HEK293 (cell line): ENCODE data around the gene P2RX6.
A peak's percentile ranks its signal among the peaks of the same experiment; 100 is the strongest.

Source experiments
- CTCF ChIA-PET: fragments of 350-600 bp; formaldehyde crosslinking; extraction: SDS; loops from one replicate; lab custom pipeline; 2021; ENCODE audit warnings: antibody characterized with exemption; lab: Yijun Ruan, JAX
- POLR2A ChIA-PET: fragments of 300-600 bp; formaldehyde crosslinking; extraction: SDS; loops from one replicate; lab custom pipeline; 2020; ENCODE audit warnings: antibody characterized with exemption, inconsistent platforms; lab: Yijun Ruan, JAX
- H3K27ac ChIP-seq: fragments of 200-500 bp; sonication (Bioruptor generic); 2 replicates; pipeline ENCODE4 v1.5.1; 2014; ENCODE audit warnings: low read depth, low read length, control low read depth, inconsistent platforms; ENCODE audit errors: extremely low read depth
- H3K36me3 ChIP-seq, 2 experiments: fragments of 200-500 bp in 1 of 2; sonication (Bioruptor generic) in 1 of 2; 1 replicate in 1 of 2; 2 replicates in 1 of 2; pipeline ENCODE4 v1.5.1; 2014 to 2017; ENCODE audit warnings: inconsistent platforms in 2 of 2, low read length in 2 of 2; ENCODE audit not compliant: control insufficient read depth in 2 of 2, insufficient read depth in 1 of 2
- H3K4me1 ChIP-seq: fragments of 200-500 bp; sonication (Bioruptor generic); 2 replicates; pipeline ENCODE4 v1.5.1; 2014; ENCODE audit warnings: mild to moderate bottlenecking, low read length, inconsistent platforms; ENCODE audit not compliant: control insufficient read depth, insufficient read depth
- H3K4me3 ChIP-seq: 2 replicates; pipeline ENCODE4 v1.5.1; 2011; ENCODE audit warnings: low read depth, mild to moderate bottlenecking, control low read depth, low read length, moderate library complexity
- H3K9me3 ChIP-seq: fragments of 200-500 bp; sonication (Bioruptor generic); 2 replicates; pipeline ENCODE4 v1.5.1; 2014; ENCODE audit warnings: low read depth, low read length, inconsistent platforms; ENCODE audit not compliant: control insufficient read depth, insufficient read depth
- BCL11A ChIP-seq: fragments of 450-650 bp; formaldehyde crosslinking; IDR thresholded peaks from 2 replicates; pipeline ENCODE4 v1.5.1; 2016; ENCODE audit warnings: low read depth, missing biosample characterization, missing genetic modification characterization
- GLI2 ChIP-seq: fragments of 450-650 bp; formaldehyde crosslinking; IDR thresholded peaks from 2 replicates; pipeline ENCODE4; 2017; ENCODE audit warnings: missing biosample characterization, missing genetic modification characterization, low read depth, borderline replicate concordance
- SALL2 ChIP-seq: fragments of 450-650 bp; formaldehyde crosslinking; IDR thresholded peaks from 2 replicates; pipeline ENCODE4 v1.5.0; 2017; ENCODE audit warnings: missing biosample characterization, mild to moderate bottlenecking, missing genetic modification characterization, borderline replicate concordance
- ZBTB17 ChIP-seq: fragments of 450-650 bp; formaldehyde crosslinking; IDR thresholded peaks from 2 replicates; pipeline ENCODE4 v1.5.1; 2016; ENCODE audit warnings: missing biosample characterization, missing genetic modification characterization
- ZBTB8A ChIP-seq: fragments of 450-650 bp; formaldehyde crosslinking; IDR thresholded peaks from 2 replicates; pipeline ENCODE4 v1.5.1; 2016; ENCODE audit warnings: missing biosample characterization, missing genetic modification characterization
- ZFHX2 ChIP-seq: fragments of 450-650 bp; formaldehyde crosslinking; conservative IDR thresholded peaks from 2 replicates; pipeline ENCODE4 v1.5.1; 2016; ENCODE audit warnings: missing biosample characterization, missing genetic modification characterization
- ZNF114 ChIP-seq: fragments of 450-650 bp; formaldehyde crosslinking; IDR thresholded peaks from 2 replicates; pipeline ENCODE4 v1.5.0; 2017; ENCODE audit warnings: missing biosample characterization, missing genetic modification characterization
- ZNF146 ChIP-seq: fragments of 450-650 bp; formaldehyde crosslinking; IDR thresholded peaks from 2 replicates; pipeline ENCODE4 v1.5.1; 2016; ENCODE audit warnings: missing biosample characterization, missing genetic modification characterization
- ZNF354C ChIP-seq: fragments of 450-650 bp; formaldehyde crosslinking; IDR thresholded peaks from 2 replicates; pipeline ENCODE4 v1.5.1; 2016; ENCODE audit warnings: missing biosample characterization, missing genetic modification characterization, low read depth, borderline replicate concordance
- ZNF366 ChIP-seq: fragments of 450-650 bp; formaldehyde crosslinking; conservative IDR thresholded peaks from 2 replicates; pipeline ENCODE4 v1.5.1; 2016; ENCODE audit warnings: missing biosample characterization, missing genetic modification characterization
- ZNF394 ChIP-seq: fragments of 450-650 bp; formaldehyde crosslinking; IDR thresholded peaks from 2 replicates; pipeline ENCODE4 v1.5.1; 2016; ENCODE audit warnings: missing biosample characterization, missing genetic modification characterization, mild to moderate bottlenecking, moderate library complexity, borderline replicate concordance
- ZSCAN4 ChIP-seq: fragments of 450-650 bp; formaldehyde crosslinking; IDR thresholded peaks from 2 replicates; pipeline ENCODE4 v1.5.1; 2017; ENCODE audit warnings: missing biosample characterization, missing genetic modification characterization
- TF ChIP-seq, protein P1 (sequence below): fragments of 450-650 bp; formaldehyde crosslinking; IDR thresholded peaks from 2 replicates; pipeline ENCODE4 v1.5.1; 2016; ENCODE audit warnings: missing biosample characterization, missing genetic modification characterization

P2RX6 gene

DNA sequence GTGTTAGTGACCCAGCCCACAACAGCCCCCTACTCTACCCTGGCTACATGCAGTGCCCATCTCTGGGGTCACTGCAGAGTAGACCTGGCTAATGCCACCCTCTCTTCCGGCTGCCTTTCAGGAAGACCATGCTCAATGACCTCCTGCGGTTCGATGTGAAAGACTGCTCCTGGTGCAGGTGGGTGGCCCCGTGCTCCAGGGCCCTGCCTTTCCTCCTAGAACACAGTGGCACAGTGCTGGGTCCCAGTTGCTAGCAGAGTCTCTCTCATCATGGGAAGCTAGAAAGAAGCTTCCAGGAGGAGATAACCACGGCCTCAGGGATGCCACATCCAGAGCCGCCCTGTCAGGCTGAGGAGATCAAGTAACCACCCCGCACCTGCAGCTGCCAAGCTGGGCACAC is 29.2 kb upstream of the P2RX6 start (continued):
- TF ChIP-seq SALL2 (tag by site-specific recombination) (no peak), ZNF354C (tag by site-specific recombination) (no peak)

- TF ChIP-seq ZBTB17 = peak; percentile 95
- no peak for TF ChIP-seq ZNF114
- peak; percentile 91 for TF ChIP-seq ZNF366 (tag by site-specific recombination)
- no peak for TF ChIP-seq BCL11A
- no peak for TF ChIP-seq ZBTB8A (tag by site-specific recombination)
- TF ChIP-seq, protein P1, sequence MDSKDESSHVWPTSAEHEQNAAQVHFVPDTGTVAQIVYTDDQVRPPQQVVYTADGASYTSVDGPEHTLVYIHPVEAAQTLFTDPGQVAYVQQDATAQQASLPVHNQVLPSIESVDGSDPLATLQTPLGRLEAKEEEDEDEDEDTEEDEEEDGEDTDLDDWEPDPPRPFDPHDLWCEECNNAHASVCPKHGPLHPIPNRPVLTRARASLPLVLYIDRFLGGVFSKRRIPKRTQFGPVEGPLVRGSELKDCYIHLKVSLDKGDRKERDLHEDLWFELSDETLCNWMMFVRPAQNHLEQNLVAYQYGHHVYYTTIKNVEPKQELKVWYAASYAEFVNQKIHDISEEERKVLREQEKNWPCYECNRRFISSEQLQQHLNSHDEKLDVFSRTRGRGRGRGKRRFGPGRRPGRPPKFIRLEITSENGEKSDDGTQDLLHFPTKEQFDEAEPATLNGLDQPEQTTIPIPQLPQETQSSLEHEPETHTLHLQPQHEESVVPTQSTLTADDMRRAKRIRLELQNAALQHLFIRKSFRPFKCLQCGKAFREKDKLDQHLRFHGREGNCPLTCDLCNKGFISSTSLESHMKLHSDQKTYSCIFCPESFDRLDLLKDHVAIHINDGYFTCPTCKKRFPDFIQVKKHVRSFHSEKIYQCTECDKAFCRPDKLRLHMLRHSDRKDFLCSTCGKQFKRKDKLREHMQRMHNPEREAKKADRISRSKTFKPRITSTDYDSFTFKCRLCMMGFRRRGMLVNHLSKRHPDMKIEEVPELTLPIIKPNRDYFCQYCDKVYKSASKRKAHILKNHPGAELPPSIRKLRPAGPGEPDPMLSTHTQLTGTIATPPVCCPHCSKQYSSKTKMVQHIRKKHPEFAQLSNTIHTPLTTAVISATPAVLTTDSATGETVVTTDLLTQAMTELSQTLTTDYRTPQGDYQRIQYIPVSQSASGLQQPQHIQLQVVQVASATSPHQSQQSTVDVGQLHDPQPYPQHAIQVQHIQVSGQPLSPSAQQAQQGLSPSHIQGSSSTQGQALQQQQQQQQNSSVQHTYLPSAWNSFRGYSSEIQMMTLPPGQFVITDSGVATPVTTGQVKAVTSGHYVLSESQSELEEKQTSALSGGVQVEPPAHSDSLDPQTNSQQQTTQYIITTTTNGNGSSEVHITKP (tag by site-specific recombination) = no peak
- TF ChIP-seq, all 188 proteins: peak for 2
- H3K27ac ChIP-seq = no peak overlapping the region
- no peaks in the 10 kb centered on the region for H3K9me3 ChIP-seq
- H3K4me1 ChIP-seq = no peaks in the 10 kb centered on the region
- ChIA-PET CTCF (interaction anchor here (0.8 to 1.0 kb wide), 2 partner anchors 35 to 208 kb away, joined by 3 to 4 read pairs; no protein-coding TSS in a partner anchor), POLR2A (no interaction called here)
- H3K4me3 ChIP-seq = no peak overlapping the region
- H3K36me3 ChIP-seq = peaks cover 4 to 74% of the 10 kb centered on the region in 2 experiments; a peak in 2 of 3 replicates
These were observed 28.6 kb upstream of the P2RX6 start for GRCh38 chr22:20986365-20986764.

DNA sequence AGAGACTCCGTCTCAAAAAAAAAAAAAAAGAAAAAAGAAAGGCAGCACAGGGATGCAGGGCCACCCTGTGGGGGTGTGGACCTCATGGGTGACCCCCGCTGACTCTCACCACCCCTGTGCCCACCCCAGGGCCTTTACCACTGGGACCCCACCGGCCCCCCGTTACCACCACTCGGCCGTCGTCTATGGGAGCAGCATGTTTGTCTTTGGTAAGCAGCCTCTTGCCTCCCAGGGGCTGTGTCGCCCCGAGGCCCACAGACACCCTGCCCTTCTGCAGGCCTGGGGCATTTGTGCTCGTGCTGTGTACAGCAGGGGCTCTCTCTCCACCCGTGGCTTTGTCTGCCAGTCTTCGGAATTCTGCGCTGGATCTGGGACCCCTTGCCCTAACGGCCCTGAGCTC is 27.6 kb upstream of the P2RX6 start:
- no peak for TF ChIP-seq ZNF394
- TF ChIP-seq, protein P1 (tag by site-specific recombination) = no peak
- H3K4me1 ChIP-seq = no peaks in the 10 kb centered on the region
- H3K4me3 ChIP-seq = no peak overlapping the region
- ChIA-PET CTCF (no interaction called here), POLR2A (interaction anchor here (0.5 to 1.5 kb wide), 7 partner anchors 8 to 64 kb away, joined by 3 to 7 read pairs (median 4); partner anchors contain the start of gene THAP7)
- H3K9me3 ChIP-seq = no peaks in the 10 kb centered on the region
- peaks cover 4 to 84% of the 10 kb centered on the region in 2 experiments; a peak in 2 of 3 replicates for H3K36me3 ChIP-seq
- no peak overlapping the region for H3K27ac ChIP-seq

- POLR2A ChIA-PET = interaction anchor here (1.5 to 2.1 kb wide), 2 partner anchors 11 to 14 kb away, joined by 4 to 20 read pairs; partner anchors contain the start of gene THAP7
- no peaks in the 10 kb centered on the region for H3K4me1 ChIP-seq
These were observed 26.2 kb upstream of the P2RX6 start for GRCh38 chr22:20988573-20989322.

More at GRCh38 chr22:20988573-20989322, 26.2 kb upstream of the P2RX6 start:
- no peak overlapping the region for H3K27ac ChIP-seq
- peaks cover 4 to 92% of the 10 kb centered on the region in 2 experiments; a peak in 2 of 3 replicates for H3K36me3 ChIP-seq
- H3K4me3 ChIP-seq = no peak overlapping the region
- H3K9me3 ChIP-seq = no peaks in the 10 kb centered on the region
- TF ChIP-seq GLI2 (no peak), ZNF146 (tag by site-specific recombination) (no peak), ZSCAN4 (tag by site-specific recombination) (no peak), ZFHX2 (tag by site-specific recombination) (0 out of 2 replicates have a peak, but pooled peaks have one; percentile 32)
- CTCF ChIA-PET = no interaction called here
